G401 (cell line): ENCODE data around the gene PCK1. TPM values are rescaled to one million over a fixed set of nuclear protein-coding genes. Genes with fewer than 3 reads are reported as not detected.

ENCODE experiments used
- DNase-seq: peaks from one replicate; pipeline ENCODE4 v3.0.0-alpha.2; 2015; ENCODE audit warnings: low spot score
- in situ Hi-C: cut with HindIII; loops from 2 replicates; pipeline ENCODE4 v1.10.0; 2016; ENCODE audit warnings: low sequenced_read_pairs, mixed read lengths
- total RNA-seq: library from RNA; depleted of rRNA; stranded (reverse); fragments of >200 nt; shearing (Covaris generic); gene quantifications from 2 replicates; pipeline ENCODE4 v1.2.3, GENCODE V29; 2014

PCK1 gene
- total RNA-seq, 1 experiment from 2014 or later = not detected

GRCh38 chr20:57583289-57584257 is 22.7 kb downstream of the PCK1 start:
- in situ Hi-C loops = no loop called here
- DNase-seq = no peak

GRCh38 chr20:57584768-57585461 is 24.0 kb downstream of the PCK1 start:
- in situ Hi-C loops = no loop called here

GRCh38 chr20:57585466-57586213 is 24.7 kb downstream of the PCK1 start:
- DNase-seq = no peak
- in situ Hi-C loops = no loop called here

More at GRCh38 chr20:57584768-57585461, 24.0 kb downstream of the PCK1 start:
- no peak for DNase-seq

GRCh38 chr20:57586370-57586793 is 25.5 kb downstream of the PCK1 start:
- in situ Hi-C loops = no loop called here
- DNase-seq = no peak

GRCh38 chr20:57586943-57587277 is 26.0 kb downstream of the PCK1 start:
- in situ Hi-C loops = no loop called here
- DNase-seq = no peak

- DNase-seq = no peak
- in situ Hi-C loops = no loop called here
Observed at GRCh38 chr20:57587278-57587988, 26.5 kb downstream of the PCK1 start.

GRCh38 chr20:57587989-57588377 is 27.1 kb downstream of the PCK1 start:
- DNase-seq = no peak
- in situ Hi-C loops = no loop called here

GRCh38 chr20:57588596-57588995 is 27.7 kb downstream of the PCK1 start:
- DNase-seq = no peak
- in situ Hi-C loops = no loop called here

- in situ Hi-C loops = no loop called here
- DNase-seq = no peak
Observed at GRCh38 chr20:57589123-57589727, 28.3 kb downstream of the PCK1 start.

GRCh38 chr20:57589728-57590484 is 29.0 kb downstream of the PCK1 start:
- in situ Hi-C loops = no loop called here
- no peak for DNase-seq

GRCh38 chr20:57590485-57591288 is 29.8 kb downstream of the PCK1 start:
- no peak for DNase-seq
- in situ Hi-C loops = no loop called here

GRCh38 chr20:57591289-57592229 is 30.6 kb downstream of the PCK1 start:
- DNase-seq = no peak
- in situ Hi-C loops = no loop called here

- in situ Hi-C loops = no loop called here
- DNase-seq = no peak
Observed at GRCh38 chr20:57592263-57593092, 31.6 kb downstream of the PCK1 start.

- in situ Hi-C loops = no loop called here
- DNase-seq = no peak
Observed at GRCh38 chr20:57593134-57593886, 32.4 kb downstream of the PCK1 start.
